ENCODE data around the gene STXBP6.

DNA sequence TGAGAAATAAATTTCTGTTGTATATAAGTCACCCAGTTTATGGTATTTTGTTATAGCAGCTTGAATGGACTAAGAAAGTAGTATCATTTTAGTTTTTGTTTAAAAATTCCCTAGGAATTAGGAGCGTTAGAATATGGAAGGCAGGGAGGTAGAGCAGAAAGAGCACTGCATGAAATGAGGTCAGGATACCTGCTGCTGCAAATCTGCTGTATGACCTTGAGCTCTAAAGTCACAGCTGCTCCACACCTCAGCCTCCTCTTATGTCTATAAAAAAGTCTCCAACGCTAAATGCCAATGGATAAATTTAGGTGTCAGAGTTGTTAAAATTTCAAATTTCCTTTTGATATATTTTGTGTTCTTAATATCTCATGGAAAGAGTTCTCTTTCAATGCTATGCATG, 235.0 kb downstream of the STXBP6 start:
- TF ChIP-seq CTCF (IDR thresholded peaks at IDR 0.05; ENCODE audit: low read depth, low read length, poor library complexity, severe bottlenecking) (no peak), EZH2phosphoT487 (IDR thresholded peaks at IDR 0.05; ENCODE audit: borderline replicate concordance, low read length) (no peak)
